Activated naive CD8-positive, alpha-beta T cell treated with anti-CD3 and anti-CD28 coated beads, Interleukin-2, amount 10 ng/mL, durations not matched to agents 7 days and 5 days (primary cell): ENCODE results near the gene CHADL. TPM values are rescaled to one million over a fixed set of nuclear protein-coding genes. Genes with fewer than 3 reads are reported as not detected.

Source experiments
- ATAC-seq: fragments of 150-1000 bp; cut with Tn5 transposase; one replicate; pipeline ENCODE4 v1.10.0; 2021; ENCODE audit warnings: low read depth, moderate library complexity
- POLR2A ChIA-PET: fragments of 350-600 bp; sonication (Branson Sonifier 250); formaldehyde crosslinking; loops from one replicate; lab custom pipeline; 2021; ENCODE audit warnings: antibody characterized with exemption; lab: Charles Lee
- DNase-seq: peaks from one replicate; pipeline ENCODE4 v3.0.0; 2021
- H3K27ac Mint-ChIP-seq: one replicate; pipeline ENCODE4 v1.8.0; 2022; ENCODE audit warnings: mild to moderate bottlenecking, mixed read lengths
- H3K27me3 Mint-ChIP-seq: one replicate; pipeline ENCODE4 v1.8.0; 2022; ENCODE audit warnings: mild to moderate bottlenecking, moderate library complexity, mixed read lengths
- H3K36me3 Mint-ChIP-seq: one replicate; pipeline ENCODE4 v1.8.0; 2021; ENCODE audit warnings: mild to moderate bottlenecking, mixed read lengths
- H3K4me1 Mint-ChIP-seq: one replicate; pipeline ENCODE4 v1.8.0; 2021; ENCODE audit warnings: mixed read lengths
- H3K4me3 Mint-ChIP-seq: one replicate; pipeline ENCODE4 v1.8.0; 2022; ENCODE audit warnings: mild to moderate bottlenecking, moderate library complexity, mixed read lengths
- H3K9me3 Mint-ChIP-seq: one replicate; pipeline ENCODE4 v1.8.0; 2021; ENCODE audit warnings: mixed read lengths
- total RNA-seq, 2 experiments: library from RNA; stranded (reverse); gene quantifications; one replicate each; pipeline ENCODE4 v1.2.3, GENCODE V29; 2021

Gene CHADL
- total RNA-seq, 2 experiments from 2014 or later, result 0.45 to 0.83 TPM

DNA sequence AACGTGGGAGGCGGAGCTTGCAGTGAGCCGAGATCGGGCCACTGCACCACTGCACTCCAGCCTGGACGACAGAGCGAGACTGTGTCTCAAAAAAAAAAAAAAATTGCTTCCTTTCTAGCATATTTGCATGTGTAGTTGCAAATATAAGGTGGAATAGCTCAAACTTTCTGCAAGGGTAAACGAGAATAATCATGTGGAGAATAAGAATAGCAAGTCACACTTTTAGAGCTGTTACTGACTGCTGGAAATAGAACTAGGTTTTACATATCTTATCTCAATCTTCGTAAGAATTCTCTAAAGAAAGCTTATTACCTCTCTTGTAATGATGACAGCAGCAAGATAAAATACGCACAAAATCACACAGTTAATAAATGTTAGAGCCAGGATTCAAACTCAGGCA, 34.0 kb downstream of the CHADL start:
- no peaks in the 10 kb centered on the region for H3K9me3 Mint-ChIP-seq
- no peak for ATAC-seq

DNA sequence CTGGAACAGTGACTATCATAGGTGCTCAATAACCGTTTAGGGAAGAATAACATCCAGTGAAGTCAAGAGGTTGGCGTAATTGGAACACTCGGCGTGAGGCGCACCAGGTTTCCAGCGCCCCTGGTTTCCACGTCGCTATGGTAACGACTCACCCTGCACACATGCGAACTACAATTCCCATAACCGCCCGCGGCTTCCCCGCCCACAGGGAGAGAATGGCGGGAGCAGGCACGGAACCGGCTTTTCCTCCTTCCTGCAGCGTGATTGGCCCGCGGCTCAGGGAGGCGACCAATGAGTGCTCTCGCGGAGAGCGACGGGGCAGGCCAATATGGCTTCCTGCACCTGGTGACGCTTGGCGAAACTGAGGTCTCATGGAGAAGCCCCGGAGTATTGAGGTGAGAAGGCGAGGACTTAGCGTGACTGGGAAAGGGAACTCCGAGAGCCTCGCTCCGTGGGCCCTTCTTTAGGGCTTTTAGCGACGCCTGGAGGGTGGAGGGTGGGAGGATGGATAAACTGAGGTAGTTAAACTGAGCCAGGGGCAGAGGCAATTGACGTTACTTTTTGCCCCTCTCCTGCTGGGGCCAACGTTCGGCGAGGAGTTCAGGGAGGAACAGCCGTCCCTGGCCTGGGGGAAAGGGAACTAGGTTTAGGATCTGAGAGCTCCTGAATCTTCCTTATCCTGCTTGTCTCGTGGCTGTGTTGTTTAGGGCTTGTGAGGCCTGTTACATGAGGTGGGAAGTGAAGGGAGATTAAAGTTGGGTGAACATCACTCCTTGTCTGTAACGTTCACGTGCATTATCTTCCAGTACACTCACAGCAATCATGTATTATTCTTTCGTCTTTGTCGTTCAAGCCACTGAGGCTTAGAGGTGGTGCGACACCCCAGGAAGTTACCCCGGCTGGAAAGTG, 35.5 kb downstream of the CHADL start, which contains the start of gene L3MBTL2:
L3MBTL2 (plus strand) TSS at position 321 of the 909 bp plus-strand sequence; CDS start at position 372, 51 bp downstream.
- Mint-ChIP-seq H3K4me1 (peaks cover 12% of the 10 kb centered on the region), H3K27me3 (peaks cover 28% of the 10 kb centered on the region), H3K27ac (peak within 1 kb of the TSS; percentile 92), H3K4me3 (peak within 1 kb of the TSS; percentile 89), H3K9me3 (no peaks in the 10 kb centered on the region), H3K36me3 (peaks cover 8% of the 10 kb centered on the region)
- DNase-seq (peak; percentile 98), ATAC-seq (peak; percentile 100)
- POLR2A ChIA-PET, result interaction anchor here (1.0 kb wide), 1 partner anchor 32 kb away, joined by 3 read pairs; no protein-coding TSS in a partner anchor

More for the DNA sequence above, 34.0 kb downstream of the CHADL start:
- no peak overlapping the region for H3K27ac Mint-ChIP-seq
- peaks cover 19% of the 10 kb centered on the region for H3K27me3 Mint-ChIP-seq
- H3K36me3 Mint-ChIP-seq, result peaks cover 12% of the 10 kb centered on the region
- POLR2A ChIA-PET, result interaction anchor here (0.7 to 2.0 kb wide), 2 partner anchors 11 to 31 kb away, joined by 3 to 7 read pairs; no protein-coding TSS in a partner anchor
- H3K4me3 Mint-ChIP-seq, result peak overlapping the region; percentile 56
- no peak for DNase-seq
- peaks cover 12% of the 10 kb centered on the region for H3K4me1 Mint-ChIP-seq

DNA sequence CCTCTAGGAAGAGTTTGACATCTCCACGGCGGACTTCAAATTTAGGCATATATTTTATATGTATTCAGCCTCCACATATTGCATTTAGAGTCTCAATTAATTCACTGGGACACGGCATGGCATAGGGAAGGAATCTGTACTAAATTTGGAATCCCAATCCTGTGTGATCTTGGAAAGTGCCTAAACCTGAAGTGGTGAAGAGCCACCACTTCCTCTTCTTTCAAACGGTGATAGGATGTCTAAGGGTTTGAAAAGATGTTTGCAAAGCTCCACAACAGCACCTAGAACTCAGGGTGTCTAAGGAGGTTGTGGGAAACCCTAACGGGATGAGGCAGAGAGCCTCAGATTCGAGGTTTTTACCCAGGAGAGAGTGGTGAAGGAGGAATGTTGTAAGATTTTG, 36.7 kb downstream of the CHADL start:
- Mint-ChIP-seq H3K4me1 (peaks cover 12% of the 10 kb centered on the region), H3K9me3 (no peaks in the 10 kb centered on the region), H3K4me3 (no peak overlapping the region), H3K27ac (no peak overlapping the region), H3K27me3 (peaks cover 28% of the 10 kb centered on the region), H3K36me3 (peaks cover 5% of the 10 kb centered on the region)
- POLR2A ChIA-PET, result no interaction called here
- ATAC-seq (no peak), DNase-seq (no peak)

DNA sequence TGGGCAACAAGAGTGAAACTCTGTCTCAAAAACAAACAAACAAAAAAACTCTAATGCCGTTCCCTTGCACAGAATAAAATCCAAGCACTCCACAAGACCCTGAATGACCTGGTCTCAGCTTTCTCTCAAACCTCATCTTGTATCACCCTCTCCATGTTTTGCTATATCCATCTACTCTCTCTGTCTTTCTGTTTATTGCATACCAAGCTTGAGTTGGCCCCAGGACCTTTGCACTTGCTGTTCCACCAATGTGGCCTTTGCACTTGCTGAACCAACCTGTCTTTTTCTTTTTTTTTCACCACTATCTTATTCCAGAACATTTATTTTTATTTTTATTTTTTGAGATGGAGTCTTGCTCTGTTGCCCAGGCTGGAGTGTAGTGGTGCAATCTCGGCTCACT, 37.6 kb downstream of the CHADL start:
- Mint-ChIP-seq H3K36me3 (peaks cover 2% of the 10 kb centered on the region), H3K27ac (no peak overlapping the region), H3K4me1 (peaks cover 17% of the 10 kb centered on the region), H3K27me3 (peaks cover 32% of the 10 kb centered on the region), H3K4me3 (no peak overlapping the region), H3K9me3 (no peaks in the 10 kb centered on the region)
- no peak for ATAC-seq
- POLR2A ChIA-PET, result no interaction called here
- no peak for DNase-seq

DNA sequence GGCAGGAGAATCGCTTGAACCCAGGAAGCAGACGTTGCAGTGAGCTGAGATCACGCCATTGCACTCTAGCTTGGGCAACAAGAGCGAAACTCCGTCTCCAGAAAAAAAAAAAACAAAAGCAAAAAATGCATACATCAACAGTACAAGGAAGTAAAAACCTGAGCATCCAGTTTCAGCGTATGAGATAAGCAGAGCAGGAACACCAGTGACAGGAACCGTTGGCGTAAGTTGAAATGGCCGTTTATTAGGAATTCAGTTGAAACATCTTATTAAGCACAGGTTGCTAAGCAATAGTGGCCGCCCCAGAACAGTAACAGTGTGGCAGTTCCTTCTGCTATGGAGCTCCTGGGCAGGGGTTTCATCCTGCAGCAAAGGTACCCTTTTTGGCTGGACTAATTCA, 39.6 kb downstream of the CHADL start:
- no peaks in the 10 kb centered on the region for H3K9me3 Mint-ChIP-seq
- DNase-seq, result no peak
- no peak for ATAC-seq
- no peak overlapping the region for H3K27ac Mint-ChIP-seq
- POLR2A ChIA-PET, result no interaction called here
- peaks cover 2% of the 10 kb centered on the region for H3K36me3 Mint-ChIP-seq
- H3K4me3 Mint-ChIP-seq, result no peak overlapping the region
- H3K27me3 Mint-ChIP-seq, result peaks cover 34% of the 10 kb centered on the region
- peaks cover 19% of the 10 kb centered on the region for H3K4me1 Mint-ChIP-seq

DNA sequence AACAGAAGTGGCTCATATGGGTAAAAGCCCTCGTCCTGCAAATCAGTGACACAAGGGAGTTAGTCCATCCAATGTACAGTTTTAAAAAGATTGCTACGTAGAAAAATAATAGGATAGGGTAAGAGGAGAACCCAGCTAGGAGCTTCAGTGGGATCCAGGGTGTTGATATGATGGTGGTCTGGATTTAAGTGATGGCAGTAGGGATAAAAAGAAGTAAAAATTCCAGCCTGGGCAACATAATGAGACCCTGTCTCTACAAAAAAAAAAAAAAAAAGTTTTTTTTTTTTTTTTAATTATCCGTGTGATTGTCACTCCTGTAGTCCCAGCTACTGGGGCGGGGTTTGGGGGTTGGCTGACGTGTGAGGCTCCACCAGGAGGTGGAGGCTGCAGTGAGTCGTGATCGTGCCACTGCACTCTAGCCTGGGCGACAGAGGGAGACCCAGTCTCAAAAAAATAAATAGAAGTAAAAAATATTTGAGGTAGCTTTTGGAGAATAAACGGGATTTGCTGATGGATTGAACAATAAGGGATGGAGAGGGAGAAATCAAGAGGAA, 42.6 kb downstream of the CHADL start:
- Mint-ChIP-seq H3K4me3 (peak overlapping the region; percentile 86), H3K27ac (no peak overlapping the region), H3K9me3 (no peaks in the 10 kb centered on the region), H3K4me1 (peaks cover 9% of the 10 kb centered on the region), H3K27me3 (peaks cover 24% of the 10 kb centered on the region), H3K36me3 (no peaks in the 10 kb centered on the region)
- peak; percentile 59 for ATAC-seq
- POLR2A ChIA-PET, result interaction anchor here (0.7 to 1.9 kb wide), 6 partner anchors 37 to 1074 kb away, joined by 4 to 8 read pairs (median 4); partner anchors contain the start of genes EP300 and RBX1
- DNase-seq, result peak; percentile 54

DNA sequence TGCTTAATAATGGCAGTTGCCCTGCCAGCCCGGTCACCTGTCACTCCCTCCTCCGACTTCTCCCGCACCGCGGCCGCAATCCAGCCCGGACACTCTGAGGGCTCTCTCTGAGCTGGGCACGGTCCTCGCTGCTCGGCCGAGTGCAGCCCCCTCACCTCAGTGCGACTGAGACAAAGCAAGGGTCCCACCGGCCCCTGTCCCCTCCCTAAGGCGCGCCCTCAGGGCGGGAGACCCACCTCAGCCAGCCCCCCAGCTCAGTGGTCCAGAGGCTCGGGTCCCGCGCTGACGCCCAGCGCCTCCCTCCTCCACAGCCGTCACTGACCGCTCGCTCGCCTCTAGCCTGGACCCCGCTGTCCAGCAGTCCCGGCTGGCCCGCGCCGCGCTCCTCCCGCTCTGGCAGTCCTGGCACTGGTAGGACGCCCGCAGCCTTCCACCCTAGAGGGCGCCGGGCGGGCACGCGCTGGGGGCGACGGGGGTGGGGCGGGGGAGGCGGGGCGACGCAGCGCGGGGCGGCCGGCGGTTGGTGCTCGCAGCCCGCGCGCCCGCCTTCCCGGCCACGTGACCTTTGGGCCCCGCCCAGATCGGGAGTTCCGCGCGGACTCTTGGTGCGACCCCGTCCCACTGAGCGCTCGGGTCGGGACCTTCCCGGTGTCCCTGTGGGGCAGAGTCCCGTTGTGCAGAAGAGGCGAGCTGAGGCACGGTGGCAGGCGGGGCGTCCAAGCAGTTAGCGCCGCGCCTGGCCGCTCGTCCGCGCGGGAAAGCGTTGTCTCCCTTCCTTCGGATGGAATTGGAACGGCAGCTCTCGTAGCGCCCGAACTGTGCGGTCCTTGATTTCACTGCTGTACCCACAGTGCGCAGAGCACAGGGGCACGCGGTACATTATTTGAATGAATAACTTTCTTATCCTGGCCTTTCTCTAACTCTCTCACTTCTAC, 43.4 kb downstream of the CHADL start:
- no peaks in the 10 kb centered on the region for H3K9me3 Mint-ChIP-seq
- H3K4me1 Mint-ChIP-seq, result peaks cover 9% of the 10 kb centered on the region
- H3K27me3 Mint-ChIP-seq, result peaks cover 22% of the 10 kb centered on the region
- peak overlapping the region; percentile 86 for H3K4me3 Mint-ChIP-seq
- no peak overlapping the region for H3K27ac Mint-ChIP-seq
- DNase-seq, result peak; percentile 88
- POLR2A ChIA-PET, result interaction anchor here (0.7 to 1.9 kb wide), 4 partner anchors 20 to 246 kb away, joined by 3 to 8 read pairs (median 6); partner anchors contain the start of genes EP300 and RBX1
- peak; percentile 84 for ATAC-seq
- no peaks in the 10 kb centered on the region for H3K36me3 Mint-ChIP-seq

DNA sequence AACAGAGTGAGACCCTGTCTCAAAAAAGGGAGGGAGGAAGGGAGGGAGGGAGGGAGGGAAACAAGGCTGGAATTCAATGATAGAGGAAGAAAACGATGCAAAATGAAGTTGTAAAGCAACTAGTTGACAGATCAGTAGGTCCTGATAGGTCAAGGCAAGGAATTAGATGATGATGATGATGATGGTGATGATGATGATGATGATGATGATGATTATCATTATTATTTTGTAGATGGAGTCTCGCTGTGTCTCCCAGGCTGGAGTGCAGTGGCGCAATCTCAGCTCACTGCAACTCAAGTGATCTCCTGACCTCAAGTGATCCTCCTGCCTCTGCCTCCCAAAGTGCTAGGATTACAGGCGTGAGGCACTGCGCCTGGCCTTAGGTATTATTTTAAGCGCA, 46.9 kb downstream of the CHADL start:
- H3K4me1 Mint-ChIP-seq, result peaks cover 9% of the 10 kb centered on the region
- H3K9me3 Mint-ChIP-seq, result no peaks in the 10 kb centered on the region
- POLR2A ChIA-PET, result no interaction called here
- peaks cover 12% of the 10 kb centered on the region for H3K27me3 Mint-ChIP-seq
- no peaks in the 10 kb centered on the region for H3K36me3 Mint-ChIP-seq
- no peak for ATAC-seq
- no peak overlapping the region for H3K4me3 Mint-ChIP-seq
- no peak for DNase-seq
- H3K27ac Mint-ChIP-seq, result no peak overlapping the region

DNA sequence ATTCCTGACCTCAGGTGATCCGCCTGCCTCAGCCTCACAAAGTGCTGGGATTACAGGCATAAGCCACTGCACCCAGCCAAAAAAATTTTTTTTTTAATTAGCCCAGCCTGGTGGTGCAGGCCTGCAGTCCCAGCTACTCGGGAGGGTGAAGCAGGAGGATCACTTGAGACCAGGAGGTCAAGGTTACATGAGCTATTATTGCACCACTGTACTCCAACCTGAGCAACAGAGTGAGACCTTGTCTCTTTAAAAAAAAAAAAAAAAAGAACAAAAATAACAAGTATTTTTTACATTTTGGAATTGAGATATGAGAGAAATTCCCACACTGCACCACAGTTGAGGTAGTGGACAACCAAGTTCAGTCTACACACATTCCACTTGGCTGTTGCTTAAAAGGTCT, 49.3 kb downstream of the CHADL start:
- no peaks in the 10 kb centered on the region for H3K9me3 Mint-ChIP-seq
- POLR2A ChIA-PET, result interaction anchor here (0.5 kb wide), 1 partner anchor 50 kb away, joined by 3 read pairs; no protein-coding TSS in a partner anchor
- H3K4me3 Mint-ChIP-seq, result no peak overlapping the region

DNA sequence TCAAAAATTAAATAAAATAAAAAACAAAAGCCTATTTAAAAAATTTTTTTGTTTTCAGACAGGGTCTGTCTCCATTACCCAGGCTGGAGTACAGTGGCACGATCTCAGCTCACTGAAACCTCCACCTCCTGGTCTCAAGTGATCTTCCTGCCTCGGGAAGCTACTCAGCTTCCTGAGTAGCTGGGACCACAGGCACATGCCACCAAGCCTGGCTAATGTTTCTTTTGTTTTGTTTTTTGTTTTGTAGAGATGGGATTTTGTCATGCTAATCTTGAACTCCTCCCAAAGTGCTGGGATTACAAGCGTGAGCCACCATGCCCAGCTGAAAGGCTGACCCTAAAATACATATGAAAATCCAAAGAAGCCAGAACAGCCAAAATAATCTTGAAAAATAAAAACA, 56.1 kb downstream of the CHADL start:
- Mint-ChIP-seq H3K4me1 (peaks cover 5% of the 10 kb centered on the region), H3K36me3 (peaks cover 7% of the 10 kb centered on the region), H3K9me3 (no peaks in the 10 kb centered on the region), H3K4me3 (no peak overlapping the region), H3K27me3 (no peaks in the 10 kb centered on the region), H3K27ac (no peak overlapping the region)
- ATAC-seq (no peak), DNase-seq (no peak)
- POLR2A ChIA-PET, result no interaction called here

More for the DNA sequence above, 49.3 kb downstream of the CHADL start:
- Mint-ChIP-seq H3K27ac (no peak overlapping the region), H3K36me3 (no peaks in the 10 kb centered on the region), H3K27me3 (peaks cover 5% of the 10 kb centered on the region), H3K4me1 (no peaks in the 10 kb centered on the region)
- ATAC-seq, result no peak
- no peak for DNase-seq

DNA sequence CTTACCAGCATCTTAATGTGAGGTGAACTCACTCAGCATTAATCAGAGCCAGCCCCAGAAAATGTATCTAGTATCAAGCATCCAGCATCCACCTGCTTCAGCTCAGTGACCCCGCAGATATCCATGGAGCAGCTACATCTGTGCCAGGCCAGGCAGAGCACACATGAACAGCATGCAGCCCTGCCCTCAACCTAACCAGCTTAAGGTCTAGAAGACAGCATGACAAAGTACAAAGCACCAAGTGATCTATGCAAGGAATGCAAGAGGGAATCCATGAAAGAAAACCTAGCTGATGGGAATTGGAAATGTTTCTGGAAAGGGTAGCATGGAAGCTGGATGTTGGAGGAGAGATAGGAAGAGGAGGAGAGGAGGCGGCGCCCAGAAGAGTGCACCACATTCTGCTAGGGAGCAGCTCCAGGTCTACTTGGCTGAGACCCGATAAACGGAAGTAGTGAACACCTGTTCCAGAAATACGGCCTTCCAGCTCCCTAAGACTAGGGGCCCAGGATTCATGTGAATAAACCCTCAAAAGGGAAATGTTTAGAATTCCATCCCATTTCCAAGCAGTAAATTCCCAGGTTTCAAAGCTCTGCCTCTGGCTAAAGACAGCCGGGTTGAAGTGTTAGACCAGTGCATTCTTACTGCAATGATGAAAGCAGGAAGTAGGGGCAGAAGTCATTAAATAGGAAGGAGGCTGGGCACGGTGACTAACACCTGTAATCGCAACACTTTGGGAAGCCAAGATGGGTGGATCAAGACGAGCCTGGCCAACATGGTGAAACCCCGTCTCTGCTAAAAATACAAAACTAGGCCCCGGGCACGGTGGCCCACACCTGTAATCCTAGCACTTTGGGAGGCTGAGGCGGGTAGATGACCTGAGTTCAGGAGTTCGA, 59.1 kb downstream of the CHADL start:
- DNase-seq (no peak), ATAC-seq (no peak)
- no peaks in the 10 kb centered on the region for H3K27me3 Mint-ChIP-seq
- no peaks in the 10 kb centered on the region for H3K9me3 Mint-ChIP-seq
- POLR2A ChIA-PET, result no interaction called here
- peaks cover 20% of the 10 kb centered on the region for H3K36me3 Mint-ChIP-seq
- peaks cover 6% of the 10 kb centered on the region for H3K4me1 Mint-ChIP-seq
- H3K27ac Mint-ChIP-seq, result no peak overlapping the region
- no peak overlapping the region for H3K4me3 Mint-ChIP-seq

DNA sequence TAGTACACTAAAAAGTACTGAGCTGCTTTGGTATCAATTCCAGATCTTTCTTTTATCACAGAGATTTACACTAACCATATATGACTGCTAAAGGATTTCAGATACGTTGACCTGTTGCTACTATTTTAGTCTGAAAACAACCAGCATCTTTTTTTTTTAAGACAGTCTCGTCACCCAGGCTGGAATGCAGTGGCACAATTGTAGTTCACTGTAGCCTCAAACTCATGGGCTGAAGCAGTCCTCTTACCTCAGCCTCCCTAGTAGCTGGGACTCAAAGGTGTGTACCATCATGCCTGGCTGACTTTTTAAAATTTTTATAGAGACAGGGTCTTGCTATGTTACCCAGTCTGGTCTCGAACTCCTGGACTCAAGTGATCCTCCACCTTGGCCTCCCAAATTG, 59.8 kb downstream of the CHADL start:
- peaks cover 26% of the 10 kb centered on the region for H3K36me3 Mint-ChIP-seq
- H3K9me3 Mint-ChIP-seq, result no peaks in the 10 kb centered on the region
- no peak overlapping the region for H3K4me3 Mint-ChIP-seq
- POLR2A ChIA-PET, result no interaction called here
- ATAC-seq (no peak), DNase-seq (no peak)
- peaks cover 7% of the 10 kb centered on the region for H3K4me1 Mint-ChIP-seq
- no peaks in the 10 kb centered on the region for H3K27me3 Mint-ChIP-seq
- H3K27ac Mint-ChIP-seq, result no peak overlapping the region
